PC-3 (cell line): Measurements from ENCODE around the gene IPCEF1. TPM values are rescaled to one million over a fixed set of nuclear protein-coding genes. Genes with fewer than 3 reads are reported as not detected.

ENCODE experiments used
- ATAC-seq: fragments of 200-7000 bp; cut with Tn5 transposase; 2 replicates; pipeline ENCODE4 v1.9.1; 2020; ENCODE audit warnings: mild to moderate bottlenecking, moderate library complexity
- BruUV-seq: library from RNA; stranded (reverse); fragments of 400-500 nt; replicated peaks from 2 replicates; lab custom pipeline; 2021; lab: Mats Ljungman, UMichigan
- CTCF ChIA-PET: fragments of 300-600 bp; sonication (Branson Sonifier 250); formaldehyde crosslinking; loops from one replicate; lab custom pipeline; 2022; ENCODE audit warnings: antibody characterized with exemption; lab: Charles Lee
- POLR2A ChIA-PET: fragments of 300-600 bp; sonication (Branson Sonifier 250); formaldehyde crosslinking; loops from one replicate; lab custom pipeline; 2022; ENCODE audit warnings: antibody characterized with exemption; ENCODE audit not compliant: unreplicated experiment; lab: Charles Lee
- DNase-seq: peaks from one replicate; pipeline ENCODE4 v3.0.0-alpha.2; 2015
- H2AFZ ChIP-seq: fragments of 300-600 bp; sonication (generic); 2 replicates; pipeline ENCODE4 v1.6.0; 2016; ENCODE audit warnings: antibody characterized with exemption, low read length
- H3F3A ChIP-seq: fragments of 300-600 bp; sonication (generic); one replicate; pipeline ENCODE4 v1.6.0; 2017; ENCODE audit warnings: antibody characterized with exemption, low read length, control low read depth, mild to moderate bottlenecking; ENCODE audit not compliant: unreplicated experiment
- H3K27ac ChIP-seq: fragments of 300-600 bp; sonication (generic); 2 replicates; pipeline ENCODE4 v1.5.1; 2016; ENCODE audit warnings: mild to moderate bottlenecking, low read length
- H3K27me3 ChIP-seq: fragments of 300-600 bp; sonication (generic); 2 replicates; pipeline ENCODE4 v1.6.1; 2016; ENCODE audit warnings: low read length, mixed read lengths
- H3K36me3 ChIP-seq: fragments of 300-600 bp; sonication (generic); 2 replicates; pipeline ENCODE4 v1.6.1; 2016; ENCODE audit warnings: low read depth, mixed run types, low read length, mixed read lengths
- H3K4me1 ChIP-seq: fragments of 300-600 bp; sonication (generic); 2 replicates; pipeline ENCODE4 v1.5.1; 2016; ENCODE audit warnings: low read length; ENCODE audit not compliant: insufficient read depth
- H3K4me2 ChIP-seq: fragments of 300-600 bp; sonication (generic); 2 replicates; pipeline ENCODE4 v1.6.0; 2016; ENCODE audit warnings: low read length
- H3K4me3 ChIP-seq: fragments of 300-600 bp; sonication (generic); 2 replicates; pipeline ENCODE4 v1.5.1; 2016; ENCODE audit warnings: mild to moderate bottlenecking, low read length, mixed read lengths
- H3K79me2 ChIP-seq: fragments of 300-600 bp; sonication (generic); 2 replicates; pipeline ENCODE4 v1.6.1; 2017; ENCODE audit warnings: low read length, mixed read lengths
- H3K9ac ChIP-seq: fragments of 300-600 bp; sonication (generic); 2 replicates; pipeline ENCODE4 v1.6.0; 2016; ENCODE audit warnings: mild to moderate bottlenecking, low read length
- H3K9me2 ChIP-seq: fragments of 300-600 bp; sonication (generic); replicated peaks from 2 replicates; pipeline ENCODE4 v1.6.1; 2016; ENCODE audit warnings: mixed run types, low read length, mixed read lengths
- H3K9me3 ChIP-seq: fragments of 300-600 bp; sonication (generic); 2 replicates; pipeline ENCODE4 v1.6.1; 2016; ENCODE audit warnings: low read length, mixed read lengths
- H4K20me1 ChIP-seq: fragments of 300-600 bp; sonication (generic); 2 replicates; pipeline ENCODE4 v1.6.1; 2016; ENCODE audit warnings: low read length, mixed read lengths
- CTCF ChIP-seq: fragments of 300-600 bp; sonication (generic); conservative IDR thresholded peaks from 2 replicates; pipeline ENCODE4 v1.5.1; 2017; ENCODE audit warnings: antibody characterized with exemption, low read depth, mild to moderate bottlenecking, low read length
- EZH2 ChIP-seq: fragments of 300-600 bp; sonication (generic); IDR thresholded peaks from one replicate; pipeline ENCODE4 v1.6.1; 2017; ENCODE audit warnings: antibody characterized with exemption, mild to moderate bottlenecking, low read length; ENCODE audit not compliant: unreplicated experiment
- EZH2phosphoT487 ChIP-seq: fragments of 300-600 bp; sonication (generic); IDR thresholded peaks from 2 replicates; pipeline ENCODE4 v1.6.1; 2018; ENCODE audit warnings: mild to moderate bottlenecking, antibody characterized with exemption, low read length, borderline replicate concordance
- intact Hi-C: fragments of 100-400 bp; cut with micrococcal nuclease; formaldehyde crosslinking; loops from 2 replicates; pipeline ENCODE4 v1.9.0; 2023
- total RNA-seq: library from RNA; depleted of rRNA; stranded (reverse); fragments of >200 nt; gene quantifications from 2 replicates; pipeline ENCODE4 v1.2.3, GENCODE V29; 2014

IPCEF1 gene
- total RNA-seq, 1 experiment from 2014 or later: 0.29 TPM

- Histone ChIP-seq H3K27me3 (no peaks in the 10 kb centered on the region), H3F3A (no peaks in the 10 kb centered on the region), H4K20me1 (no peaks in the 10 kb centered on the region), H3K4me2 (no peak overlapping the region), H3K9me2 (no peaks in the 10 kb centered on the region), H2AFZ (no peak overlapping the region), H3K36me3 (no peaks in the 10 kb centered on the region), H3K4me3 (no peak overlapping the region), H3K27ac (no peak overlapping the region), H3K4me1 (no peaks in the 10 kb centered on the region), H3K9me3 (no peaks in the 10 kb centered on the region), H3K9ac (no peak overlapping the region), H3K79me2 (no peaks in the 10 kb centered on the region)
- ATAC-seq (no peak), DNase-seq (no peak)
- ChIA-PET CTCF (no interaction called here), POLR2A (no interaction called here)
- intact Hi-C loops: no loop called here
- no TSS peak for BruUV-seq
- TF ChIP-seq EZH2: no peak
- TF ChIP-seq EZH2phosphoT487: no peak
- TF ChIP-seq CTCF: no peak
These were observed 4.9 kb upstream of the IPCEF1 start for GRCh38 chr6:154361476-154361875.

GRCh38 chr6:154360476-154360875 lies 3.9 kb upstream of the IPCEF1 start:
- no peak overlapping the region for H2AFZ ChIP-seq
- H3K27me3 ChIP-seq: no peaks in the 10 kb centered on the region
- intact Hi-C loops: no loop called here
- H3K9me2 ChIP-seq: no peaks in the 10 kb centered on the region
- no TSS peak for BruUV-seq
- no peak overlapping the region for H3K4me3 ChIP-seq
- H4K20me1 ChIP-seq: no peaks in the 10 kb centered on the region
- ChIA-PET CTCF (no interaction called here), POLR2A (no interaction called here)
- no peaks in the 10 kb centered on the region for H3K79me2 ChIP-seq
- no peak overlapping the region for H3K9ac ChIP-seq
- H3K27ac ChIP-seq: no peak overlapping the region
- no peaks in the 10 kb centered on the region for H3K36me3 ChIP-seq
- no peak for TF ChIP-seq CTCF
- no peak for TF ChIP-seq EZH2phosphoT487
- TF ChIP-seq EZH2: no peak
- no peaks in the 10 kb centered on the region for H3K4me1 ChIP-seq
- H3K4me2 ChIP-seq: no peak overlapping the region
- H3K9me3 ChIP-seq: no peaks in the 10 kb centered on the region
- no peaks in the 10 kb centered on the region for H3F3A ChIP-seq
- DNase-seq (no peak), ATAC-seq (no peak)

- no peak overlapping the region for H3K9ac ChIP-seq
- no peaks in the 10 kb centered on the region for H3K79me2 ChIP-seq
- POLR2A ChIA-PET: no interaction called here
- H3K9me2 ChIP-seq: no peaks in the 10 kb centered on the region
- ATAC-seq (no peak), DNase-seq (no peak)
- intact Hi-C loops: no loop called here
- H3K9me3 ChIP-seq: no peaks in the 10 kb centered on the region
- TF ChIP-seq EZH2 (no peak), CTCF (no peak), EZH2phosphoT487 (no peak)
- no peaks in the 10 kb centered on the region for H4K20me1 ChIP-seq
- CTCF ChIA-PET: no interaction called here
- no peak overlapping the region for H3K4me3 ChIP-seq
- no peaks in the 10 kb centered on the region for H3F3A ChIP-seq
- H3K27me3 ChIP-seq: no peaks in the 10 kb centered on the region
- no peaks in the 10 kb centered on the region for H3K36me3 ChIP-seq
- BruUV-seq: no TSS peak
- H2AFZ ChIP-seq: no peak overlapping the region
- H3K27ac ChIP-seq: no peak overlapping the region
- no peaks in the 10 kb centered on the region for H3K4me1 ChIP-seq
- no peak overlapping the region for H3K4me2 ChIP-seq
These were observed 3.1 kb upstream of the IPCEF1 start for GRCh38 chr6:154359679-154360078.
